GM18520 (cell line): ENCODE results near the gene RPH3AL.

ENCODE experiments used
- ATAC-seq: cut with Tn5 transposase; IDR thresholded peaks from one replicate; pipeline ENCODE4 v1.9.1; 2021; ENCODE audit not compliant: unreplicated experiment

Gene RPH3AL

DNA sequence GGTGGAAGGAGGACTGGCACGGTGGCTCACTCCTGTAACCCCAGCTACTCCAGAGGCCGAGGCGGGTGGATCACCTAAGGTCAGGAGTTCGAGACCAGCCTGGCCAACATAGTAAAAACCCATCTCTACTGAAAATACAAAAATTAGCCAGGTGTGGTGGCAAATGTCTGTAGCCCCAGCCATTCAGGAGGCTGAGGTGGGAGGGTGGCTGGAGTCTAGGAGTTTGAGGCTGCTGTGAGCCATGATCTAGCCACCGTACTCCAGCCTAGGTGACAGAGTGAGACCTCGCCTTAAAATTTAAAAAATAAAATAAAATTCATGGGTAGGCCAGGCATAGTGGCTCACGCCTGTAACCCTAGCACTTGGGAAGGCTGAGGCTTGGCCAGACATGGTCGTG lies 1.2 kb upstream of the RPH3AL start:
- no peak for ATAC-seq

DNA sequence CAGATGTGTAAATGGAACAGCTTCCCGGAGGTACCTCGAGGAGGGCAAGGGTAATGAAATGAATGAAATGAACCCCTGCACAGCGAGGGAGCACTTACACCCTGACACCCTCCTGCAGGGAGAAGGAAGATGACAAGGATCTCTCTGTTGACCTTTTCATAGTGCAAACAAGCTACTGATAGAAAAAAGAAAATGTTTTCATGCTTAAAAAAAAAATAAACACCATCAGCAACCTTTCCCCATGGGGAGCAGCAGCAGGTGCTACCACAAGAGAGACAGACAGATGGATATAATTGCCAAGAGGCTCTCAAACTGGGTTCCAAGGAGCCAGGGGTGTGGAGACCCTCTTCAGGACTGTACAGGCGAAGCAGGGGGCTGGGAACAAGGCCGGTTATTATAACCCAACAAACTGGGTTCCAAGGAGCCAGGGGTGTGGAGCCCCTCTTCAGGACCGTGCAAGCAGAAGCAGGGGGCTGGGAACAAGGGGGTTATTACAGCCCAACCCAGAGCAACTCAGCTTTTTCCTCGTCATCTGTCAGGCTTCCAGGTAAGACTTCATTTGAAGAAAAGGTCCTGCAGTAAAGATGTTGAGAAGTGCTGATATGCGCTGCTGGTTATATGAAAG lies 718 bp upstream of the RPH3AL start:
- ATAC-seq: no peak

DNA sequence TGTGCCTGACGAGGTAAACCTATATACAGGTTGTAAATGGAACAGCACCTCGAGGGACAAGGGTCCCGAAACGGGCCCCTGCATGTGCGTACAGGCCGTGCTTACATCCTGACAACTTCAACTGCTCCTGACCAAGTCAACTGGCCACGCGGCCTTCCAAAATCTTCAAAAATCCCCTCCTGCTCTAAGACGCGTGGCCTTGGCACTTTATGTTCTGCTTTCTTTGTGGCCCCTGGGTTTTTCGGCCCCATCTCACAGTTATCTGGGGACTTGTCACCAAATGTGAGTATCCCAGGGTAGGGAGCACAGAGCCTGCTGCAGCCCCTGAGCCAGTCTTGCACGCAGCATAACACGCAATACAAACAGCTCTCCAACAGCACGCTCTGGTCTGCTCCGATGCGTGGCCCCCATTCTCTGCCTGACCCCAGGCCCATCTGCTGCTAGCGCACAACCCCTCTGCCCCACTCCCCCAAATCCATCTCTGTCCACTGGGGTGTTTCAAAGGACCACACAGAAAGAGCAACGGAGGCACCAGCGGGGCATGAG lies 659 bp downstream of the RPH3AL start:
- no peak for ATAC-seq

DNA sequence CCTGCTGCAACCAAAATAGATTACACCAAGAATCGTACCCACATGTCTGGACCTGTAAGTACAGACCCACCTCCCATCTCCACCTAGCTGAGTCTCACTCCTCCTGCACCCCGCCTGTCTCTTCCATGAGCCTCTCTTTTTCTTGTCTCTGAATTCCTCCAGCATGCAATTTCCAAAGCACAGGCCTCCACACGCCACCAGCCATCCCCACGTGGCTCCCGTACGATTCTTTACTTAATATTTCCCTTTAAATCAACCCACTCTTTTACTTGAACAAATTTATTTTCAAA lies 1.2 kb downstream of the RPH3AL start:
- ATAC-seq: no peak

DNA sequence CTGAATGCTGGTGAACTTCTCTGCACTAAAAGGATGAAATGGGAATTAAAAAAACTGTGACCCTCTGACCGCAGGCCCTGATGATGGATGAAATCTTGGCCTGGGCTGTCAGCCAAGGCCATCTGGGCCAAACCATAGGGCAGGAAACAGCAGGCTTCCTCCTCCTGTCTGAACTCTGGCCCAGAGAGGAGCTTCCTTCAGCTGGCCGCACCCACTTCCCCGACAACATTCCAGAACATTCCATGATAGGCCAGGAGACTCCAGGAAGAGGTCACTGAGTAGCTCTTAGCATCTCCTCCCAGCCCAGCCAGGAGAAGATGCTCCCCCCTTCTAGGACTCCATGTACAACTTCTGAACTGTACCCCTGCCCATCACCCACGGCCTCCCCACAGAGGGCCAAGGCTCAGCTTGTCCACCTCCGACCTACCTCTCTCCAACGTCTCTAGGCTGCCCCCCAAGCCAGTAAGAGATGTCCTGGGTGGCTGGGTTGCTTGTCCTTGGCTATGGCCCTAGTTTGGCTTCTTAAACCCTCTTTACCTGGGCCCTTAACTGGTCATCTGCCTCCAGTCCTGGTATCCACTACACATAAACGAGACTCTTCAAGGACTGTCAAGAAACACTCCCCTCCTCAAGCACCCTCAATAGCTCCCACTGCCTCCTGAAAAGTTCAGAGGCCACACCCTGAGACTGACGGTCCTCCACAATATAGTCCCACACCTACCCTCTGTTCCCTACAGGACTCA lies 1.7 kb downstream of the RPH3AL start:
- no peak for ATAC-seq

DNA sequence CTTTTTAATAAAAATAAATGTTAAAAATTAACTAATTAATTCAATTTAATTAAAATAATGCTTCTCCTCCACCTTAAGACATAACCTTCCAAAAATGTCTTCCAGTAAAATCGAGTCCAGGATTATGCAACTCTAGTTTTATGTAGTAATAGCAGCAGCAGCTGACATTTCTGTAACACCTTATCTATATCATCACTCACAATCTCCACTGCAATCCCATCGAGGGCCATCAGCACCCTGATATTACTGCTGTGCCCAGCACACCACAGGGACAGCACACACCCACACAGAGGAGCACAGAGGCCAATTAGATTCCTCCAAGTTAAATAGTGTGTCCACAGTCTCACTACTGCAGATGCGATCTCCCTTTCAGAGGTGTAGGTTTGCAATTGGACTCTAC lies 2.9 kb downstream of the RPH3AL start:
- ATAC-seq: no peak

DNA sequence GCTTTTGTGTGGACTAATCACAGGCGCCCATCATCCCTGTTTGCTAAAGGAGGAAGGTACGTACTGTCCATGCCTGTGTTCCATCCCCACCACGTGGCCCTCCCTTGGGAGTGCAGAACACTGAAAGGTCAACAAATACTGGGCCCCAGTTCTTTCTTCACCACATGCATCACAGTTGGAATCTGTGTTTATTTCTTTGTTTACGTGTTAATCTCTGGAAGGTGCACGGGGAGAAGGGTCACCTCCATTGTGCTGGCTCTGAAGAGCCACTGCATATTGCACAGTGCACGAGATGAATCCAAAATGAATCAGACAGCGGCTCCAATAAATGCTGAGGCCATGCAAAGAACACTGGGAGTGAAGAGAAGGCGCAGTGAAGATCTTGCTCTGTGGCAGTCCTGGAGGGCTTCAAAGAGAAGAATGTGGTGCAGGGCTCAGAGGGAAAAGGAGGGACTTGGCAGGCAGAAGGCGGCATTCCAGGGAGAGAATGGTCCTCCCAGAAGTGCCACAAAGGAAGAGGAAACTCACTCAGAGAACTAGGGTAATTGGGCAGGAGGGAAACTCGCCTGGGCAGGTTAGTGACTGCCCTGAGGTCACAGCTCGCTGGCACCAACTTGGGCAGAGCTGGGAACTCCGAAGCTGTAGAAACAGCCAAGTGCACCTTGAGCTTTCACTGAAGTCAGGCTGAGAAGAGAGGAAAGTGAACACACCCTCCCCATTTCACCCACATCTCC lies 3.7 kb downstream of the RPH3AL start:
- no peak for ATAC-seq

DNA sequence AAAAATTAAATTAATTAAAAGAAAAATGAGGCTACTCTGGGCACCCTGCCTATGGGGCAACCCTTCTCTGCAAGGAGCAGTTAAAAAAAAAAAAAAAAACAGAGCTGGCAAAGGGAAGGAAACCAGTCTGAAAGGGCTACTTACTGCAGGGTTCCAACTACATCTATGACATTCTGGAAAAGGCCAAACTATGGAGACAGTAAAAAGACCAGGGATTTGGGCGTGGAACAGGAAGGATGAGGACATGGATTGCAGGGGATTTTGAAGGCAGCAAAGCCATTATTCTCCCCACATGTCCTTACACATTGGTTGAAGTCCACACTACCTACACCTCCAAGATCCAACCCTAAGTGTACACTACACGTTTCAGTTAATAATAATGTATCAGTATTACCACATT lies 4.6 kb downstream of the RPH3AL start:
- ATAC-seq: no peak

DNA sequence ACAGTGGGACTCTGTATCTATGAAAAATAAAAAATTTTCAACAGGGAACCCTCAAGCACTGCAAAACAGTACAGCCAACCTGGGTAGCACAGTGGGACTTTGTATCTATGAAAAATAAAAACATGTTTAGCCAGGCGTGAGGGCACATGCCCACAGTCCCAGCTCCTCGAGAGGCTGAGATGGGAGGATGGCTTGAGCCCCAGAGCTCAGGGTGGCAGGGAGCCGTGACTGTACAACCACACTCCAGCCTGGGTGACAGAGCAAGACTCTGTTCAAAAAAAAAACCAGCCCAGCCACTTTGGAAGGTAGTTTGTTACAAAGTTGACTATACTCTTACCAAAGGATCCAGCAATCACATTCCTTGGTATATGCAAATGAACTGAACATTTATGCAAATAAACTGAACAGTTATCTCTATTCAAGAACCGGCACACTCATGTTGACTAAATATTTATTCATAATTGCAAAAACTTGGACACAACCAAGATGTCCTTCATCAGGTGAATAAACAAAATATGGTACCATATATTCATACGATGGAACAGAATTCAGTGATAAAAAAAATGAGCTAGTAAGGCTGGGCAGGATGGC lies 5.2 kb downstream of the RPH3AL start:
- ATAC-seq: no peak

DNA sequence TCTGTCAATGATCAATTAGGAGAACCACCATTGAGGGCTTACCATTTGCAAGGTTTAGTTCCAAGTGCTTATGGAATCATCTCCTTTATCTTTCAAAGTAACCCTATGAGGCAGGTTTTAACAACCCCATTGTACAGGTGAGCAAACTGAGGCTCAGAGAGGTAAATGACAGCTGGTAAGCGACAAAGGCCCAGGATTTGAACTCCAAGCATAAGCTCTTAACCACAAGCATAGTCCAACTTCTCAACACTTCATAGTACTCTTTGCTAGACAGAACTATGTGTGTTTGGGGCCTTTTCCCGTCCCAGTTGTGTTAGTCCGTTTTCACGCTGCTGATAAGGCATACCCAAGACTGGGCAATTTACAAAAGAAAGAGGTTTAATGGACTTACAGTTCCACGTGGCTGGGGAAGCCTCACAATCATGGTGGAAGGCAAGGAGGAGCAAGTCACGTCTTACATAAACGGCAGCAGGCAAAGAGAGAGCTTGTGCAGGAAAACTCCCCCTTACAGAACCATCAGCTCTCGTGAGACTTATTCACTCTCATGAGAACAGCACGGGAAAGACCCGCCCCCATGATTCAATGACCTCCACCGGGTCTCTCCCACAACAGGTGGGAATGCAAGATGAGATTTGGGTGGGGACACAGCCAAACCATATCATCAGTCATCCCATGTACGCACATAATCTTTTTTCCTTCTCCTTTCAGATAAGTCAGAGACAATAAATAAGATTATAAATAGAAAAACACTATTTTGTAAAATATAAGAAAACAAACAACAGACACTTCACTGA lies 6.4 kb downstream of the RPH3AL start:
- no peak for ATAC-seq

DNA sequence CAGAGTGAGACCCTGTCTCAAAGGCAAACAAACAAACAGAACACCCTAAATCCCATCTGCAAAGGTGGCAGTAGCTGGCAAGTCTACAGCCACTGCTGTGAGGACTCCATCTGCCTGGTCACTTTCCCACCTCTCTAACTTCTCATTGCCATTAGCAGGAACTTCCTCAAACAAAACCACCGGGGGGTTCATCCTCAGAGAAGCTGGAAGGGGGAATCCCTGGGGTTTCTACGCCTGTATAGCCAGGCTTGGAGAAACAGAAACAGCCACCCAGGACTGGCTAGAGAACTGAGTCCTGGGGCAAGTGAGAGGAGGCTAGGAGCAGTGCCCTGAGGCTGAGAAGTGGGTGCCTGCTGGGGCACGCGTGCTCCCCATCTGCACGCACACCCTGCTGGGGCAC lies 7.3 kb downstream of the RPH3AL start:
- ATAC-seq: no peak

DNA sequence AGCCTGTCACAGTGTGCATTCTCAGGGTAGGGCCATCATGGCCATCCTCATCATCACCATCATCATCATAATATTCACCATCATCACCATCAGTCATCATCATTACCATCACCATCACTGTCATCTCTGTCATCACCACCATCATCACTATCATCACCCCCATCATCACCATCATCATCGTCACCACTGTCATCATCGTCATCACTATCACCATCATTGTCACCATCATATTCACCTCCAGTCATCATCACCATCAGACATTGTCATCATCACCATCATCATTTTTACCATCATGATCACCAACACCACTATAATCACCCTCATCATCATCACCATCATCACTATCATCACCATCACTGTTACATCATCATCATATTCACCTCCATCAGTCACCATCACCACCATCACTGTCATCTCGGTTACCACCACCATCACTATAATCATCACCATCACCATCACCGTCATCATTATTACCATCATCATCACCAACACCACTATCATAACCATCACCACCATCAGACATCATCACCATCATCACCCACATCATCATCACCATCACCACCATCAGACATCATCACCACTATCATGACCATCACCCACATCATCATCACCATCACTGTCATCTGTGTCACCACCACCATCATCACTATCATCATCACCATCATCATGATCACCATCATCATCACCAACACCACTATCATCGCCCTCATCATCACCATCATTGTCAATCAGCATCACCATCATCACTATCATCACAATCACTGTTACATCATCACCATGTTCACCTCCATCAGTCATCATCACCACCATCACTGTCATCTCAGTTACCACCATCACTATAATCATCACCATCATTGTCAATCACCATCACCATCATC lies 8.5 kb downstream of the RPH3AL start:
- ATAC-seq: no peak

DNA sequence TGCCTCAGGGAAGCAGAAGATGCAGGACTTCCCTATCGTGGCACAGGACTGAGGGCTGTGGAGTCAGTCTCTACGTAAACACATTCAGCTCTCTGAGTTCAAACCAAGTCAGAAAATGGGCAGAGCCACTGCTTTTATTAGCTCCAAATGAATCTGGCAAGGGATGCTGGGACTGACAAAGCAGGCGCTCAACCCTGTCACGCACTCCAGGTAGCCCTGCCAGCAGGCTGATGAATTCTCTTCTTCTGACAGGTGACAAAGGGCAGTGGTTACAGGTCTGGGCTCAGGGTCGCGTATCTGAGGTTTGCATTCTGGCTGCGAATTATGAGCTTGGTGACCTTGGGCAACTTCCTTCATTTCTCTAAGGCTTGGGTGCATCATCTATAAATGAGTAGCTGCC lies 9.4 kb downstream of the RPH3AL start:
- ATAC-seq: no peak

DNA sequence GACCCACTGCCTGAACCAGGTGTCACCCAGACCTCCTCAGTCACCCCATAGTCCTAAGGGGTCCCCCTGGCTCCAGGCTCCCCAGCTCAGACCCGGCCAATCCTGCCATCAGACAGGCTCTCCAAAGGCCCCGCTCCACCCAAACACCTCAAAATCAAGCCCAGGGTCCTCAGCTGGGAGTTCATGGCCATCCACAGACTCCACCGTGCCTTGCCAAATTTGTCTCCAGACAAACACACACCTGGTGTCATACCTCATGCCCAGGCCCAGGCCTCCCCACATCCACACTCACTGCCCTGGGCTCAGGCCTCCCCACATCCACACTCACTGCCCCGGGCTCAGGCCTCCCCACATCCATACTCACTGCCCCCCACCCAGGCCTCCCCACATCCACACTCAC lies 12.5 kb downstream of the RPH3AL start:
- no peak for ATAC-seq

DNA sequence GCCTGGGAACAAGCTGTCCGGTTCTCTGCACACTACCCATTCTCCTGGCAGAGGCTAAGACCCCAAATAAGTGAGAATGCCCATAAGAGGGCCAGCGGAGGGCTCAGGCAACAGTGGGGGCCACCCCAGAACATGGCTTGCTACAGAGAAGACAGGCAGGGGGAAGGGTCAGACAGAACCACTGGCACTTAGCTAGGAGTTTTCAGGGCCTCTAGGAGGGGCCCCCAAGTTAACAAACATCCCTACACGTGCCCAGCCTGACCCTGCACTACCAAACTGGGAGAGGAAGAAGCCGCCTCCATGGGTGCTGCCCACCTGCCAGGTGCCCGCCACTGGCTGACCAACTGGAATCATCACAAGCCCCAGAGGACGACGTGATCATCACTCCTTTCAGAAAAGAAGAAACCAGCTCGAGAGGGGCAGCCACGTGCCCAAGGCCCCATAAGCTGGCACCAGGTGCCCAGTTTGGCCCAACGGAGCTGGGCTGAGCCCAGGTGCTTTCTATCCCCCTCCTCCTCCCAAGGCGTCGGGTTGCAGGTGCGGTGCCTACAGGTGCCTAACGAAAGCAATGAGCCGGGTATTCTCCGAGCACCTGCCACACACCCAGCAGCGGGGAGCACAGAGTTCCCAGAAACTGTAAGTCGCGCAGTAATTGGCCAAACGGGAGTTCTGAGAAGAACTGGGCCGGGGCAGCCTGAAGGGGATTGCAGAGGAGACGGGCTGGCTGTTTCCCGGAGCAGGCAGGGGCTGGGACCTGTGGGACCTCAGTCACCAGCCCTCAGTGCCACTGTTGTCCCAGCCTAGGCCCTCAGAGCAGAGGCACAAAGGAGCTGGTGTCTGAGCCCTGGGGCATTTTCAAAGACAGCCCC lies 13.2 kb downstream of the RPH3AL start:
- no peak for ATAC-seq

DNA sequence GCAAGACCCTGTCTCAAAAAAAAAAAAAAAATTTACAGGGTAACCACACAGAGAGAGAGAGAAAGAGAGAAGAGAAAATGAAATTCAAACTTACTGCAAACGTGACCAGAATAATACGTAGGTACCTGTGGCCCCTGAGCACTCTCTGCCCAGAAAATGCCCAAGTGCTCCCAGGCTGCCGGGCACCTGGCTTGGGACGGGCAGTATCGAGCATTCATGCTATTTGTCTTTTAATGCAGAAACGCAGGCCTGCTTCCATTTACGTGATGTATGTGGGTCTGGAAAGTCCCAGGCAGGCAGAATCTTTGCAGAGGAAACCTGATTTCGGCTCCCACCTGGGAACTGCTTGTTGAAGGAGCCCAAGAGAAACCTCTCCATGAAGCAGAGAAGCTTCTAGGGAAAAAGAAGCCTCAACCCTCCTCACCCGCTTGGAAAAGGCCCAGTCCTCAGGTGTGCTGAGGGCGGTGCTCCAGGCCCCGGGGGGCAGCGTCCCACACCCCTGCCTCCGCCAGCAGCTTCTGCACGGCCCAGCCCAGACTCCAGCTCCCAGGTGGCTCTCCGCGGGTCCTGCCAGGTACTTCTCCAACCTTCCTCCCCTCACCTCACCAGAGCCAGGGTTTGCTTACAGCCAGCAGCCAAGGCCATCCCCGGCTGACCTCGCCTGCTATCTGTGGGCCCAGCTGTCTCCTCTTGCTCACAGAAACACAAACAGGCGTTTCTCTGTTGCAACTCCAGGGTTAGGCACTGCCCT lies 14.0 kb downstream of the RPH3AL start:
- ATAC-seq: no peak

DNA sequence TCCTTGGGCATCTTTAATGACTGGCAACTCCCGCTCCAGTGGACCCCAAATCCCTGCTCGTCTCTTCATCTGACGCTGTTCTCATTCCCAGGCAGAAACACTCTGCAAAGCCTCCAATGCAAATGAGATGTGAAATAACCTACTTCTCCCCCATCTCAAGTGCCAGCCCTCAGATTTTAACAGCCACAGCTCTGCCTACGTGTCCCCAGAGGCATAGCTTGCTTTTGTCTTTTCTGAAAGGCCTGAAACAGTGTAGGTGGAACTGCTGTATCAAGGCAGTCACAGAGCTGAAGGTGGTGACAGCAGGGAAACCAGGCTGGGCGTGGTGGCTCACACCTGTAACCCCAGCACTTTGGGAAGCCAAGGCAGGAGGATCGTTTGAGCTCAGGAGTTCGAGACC lies 14.7 kb downstream of the RPH3AL start:
- no peak for ATAC-seq

DNA sequence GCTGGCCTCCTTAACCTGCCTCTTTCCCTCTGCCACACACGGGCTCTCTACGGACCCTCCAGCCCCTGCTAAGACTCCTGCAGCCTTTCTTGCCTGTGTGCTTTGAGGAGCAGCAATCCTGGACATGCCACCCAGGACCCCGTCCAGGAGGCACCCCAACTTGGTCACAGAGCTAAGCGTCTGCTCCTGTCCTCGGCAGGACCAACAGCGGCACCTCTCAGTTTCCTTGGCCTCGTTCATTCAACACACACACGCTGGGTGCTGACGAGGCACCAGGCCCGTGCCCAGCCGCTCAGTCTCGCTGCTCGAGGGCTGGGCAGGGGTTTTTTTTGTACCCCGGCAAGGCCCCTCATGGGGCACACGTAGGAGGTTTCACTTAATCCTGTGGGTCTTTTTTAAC lies 15.2 kb downstream of the RPH3AL start:
- no peak for ATAC-seq
